Measurements from ENCODE around the gene NMNAT1. TPM values are rescaled to one million over a fixed set of nuclear protein-coding genes. Genes with fewer than 3 reads are reported as not detected.

The NMNAT1 gene
- total RNA-seq, 1 donor from 2014 or later: 7.6 TPM

DNA sequence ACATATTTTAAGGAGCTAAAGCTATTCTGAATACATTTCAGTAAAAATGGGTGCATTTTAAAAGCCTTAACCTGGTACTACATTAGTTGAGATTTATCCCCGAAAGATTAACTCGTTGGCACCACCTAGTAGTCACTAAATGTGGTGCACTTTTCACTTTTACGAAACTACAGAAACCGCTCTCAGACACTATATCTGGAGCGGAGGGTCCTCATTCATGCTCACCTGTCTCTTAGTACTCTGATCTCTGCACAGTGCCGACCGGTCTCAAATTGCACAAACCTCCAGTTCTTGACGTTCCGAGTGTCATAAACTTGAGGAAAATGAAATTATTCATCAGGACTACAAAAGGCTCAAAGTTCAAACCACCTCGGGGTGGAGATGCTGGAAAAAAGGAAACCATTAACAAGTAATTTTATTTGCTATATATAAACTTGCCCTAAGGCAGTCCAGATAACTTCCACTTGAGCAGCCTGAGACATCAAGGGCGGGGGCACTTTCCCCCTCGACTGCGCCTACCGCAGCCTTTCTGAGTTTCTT lies 806 bp upstream of the NMNAT1 start:
- peaks cover 0 to 10% of the 10 kb centered on the region in 2 donors for H3K36me3 ChIP-seq
- H3K4me1 ChIP-seq: peaks cover 27% of the 10 kb centered on the region
- peak overlapping the region; percentile 65 to 73 for H3K4me3 ChIP-seq
- intact Hi-C loops (cut with DNase I): loop anchor here (10.0 kb wide), 1 partner anchor 52 kb away; the partner anchor contains the start of gene RBP7
- peak overlapping the region; percentile 85 for H3K27ac ChIP-seq
- no peak for DNase-seq (ENCODE audit: extremely low spot score in 2 of 2)
- no peak for TF ChIP-seq POLR2AphosphoS5 (IDR thresholded peaks at IDR 0.05; ENCODE audit: insufficient read depth in 1 of 2, low read depth in 1 of 2)
- TF ChIP-seq CTCF (IDR thresholded peaks at IDR 0.05): peak in 1 of 3 experiments; percentile 36
- no peak for TF ChIP-seq POLR2A (IDR thresholded peaks at IDR 0.05)
- H3K27me3 ChIP-seq: no peaks in the 10 kb centered on the region
- no peaks in the 10 kb centered on the region for H3K9me3 ChIP-seq

DNA sequence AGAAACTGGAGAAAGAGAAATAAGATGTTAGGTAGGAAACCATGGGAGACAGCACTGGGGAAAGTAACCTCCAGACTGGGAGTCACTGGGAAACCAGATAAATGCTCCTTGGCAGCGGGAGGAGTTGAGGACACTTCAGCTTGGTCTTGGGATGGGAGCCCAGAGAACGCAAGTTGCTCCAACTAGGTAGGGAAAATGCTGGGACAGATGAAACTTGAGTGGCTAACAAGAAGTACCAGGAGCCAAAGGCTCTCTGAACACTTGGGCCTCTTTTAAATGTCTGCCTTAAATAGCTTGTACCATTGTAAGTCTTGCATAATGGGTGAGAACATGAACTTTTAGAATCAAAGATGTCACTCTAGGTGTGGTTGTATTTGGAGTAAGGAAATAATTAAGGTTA lies 3.0 kb downstream of the NMNAT1 start:
- Histone ChIP-seq H3K27ac (no peak overlapping the region), H3K9me3 (no peaks in the 10 kb centered on the region), H3K4me3 (no peak overlapping the region), H3K27me3 (no peaks in the 10 kb centered on the region), H3K36me3 (no peaks in the 10 kb centered on the region), H3K4me1 (peaks cover 35% of the 10 kb centered on the region)
- intact Hi-C loops (cut with DNase I): loop anchor here (5.0 to 10.0 kb wide), 2 partner anchors 48 to 86 kb away; partner anchors contain the start of genes RBP7 and UBE4B
- no peak for DNase-seq (ENCODE audit: extremely low spot score in 2 of 2)
- TF ChIP-seq POLR2A (IDR thresholded peaks at IDR 0.05) (no peak), POLR2AphosphoS5 (IDR thresholded peaks at IDR 0.05; ENCODE audit: insufficient read depth in 1 of 2, low read depth in 1 of 2) (no peak), CTCF (IDR thresholded peaks at IDR 0.05) (no peak)

DNA sequence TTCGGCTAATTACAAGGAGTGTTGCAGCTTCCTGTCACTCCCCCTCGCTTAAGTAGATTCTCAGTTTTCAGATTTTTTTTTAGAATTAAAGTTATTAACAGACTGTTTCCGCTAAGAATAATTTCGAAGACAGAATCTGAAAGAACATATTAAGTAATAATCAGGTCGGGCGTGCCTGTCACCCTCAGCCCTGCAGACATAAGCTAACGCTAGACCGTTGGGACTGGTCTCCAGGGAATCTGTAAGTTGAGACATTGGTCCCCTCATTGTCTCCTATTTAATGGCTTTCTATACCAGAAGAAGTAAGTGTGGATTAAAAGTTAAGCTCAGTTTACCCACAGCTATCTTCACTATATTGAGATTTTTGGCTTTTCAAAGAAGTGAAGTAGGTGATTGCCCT lies 14.5 kb downstream of the NMNAT1 start:
- no peak for TF ChIP-seq POLR2A (IDR thresholded peaks at IDR 0.05)
- no peak for TF ChIP-seq POLR2AphosphoS5 (IDR thresholded peaks at IDR 0.05; ENCODE audit: insufficient read depth in 1 of 2, low read depth in 1 of 2)
- TF ChIP-seq CTCF (IDR thresholded peaks at IDR 0.05): no peak
- H3K27ac ChIP-seq: no peak overlapping the region
- H3K4me3 ChIP-seq: no peak overlapping the region
- intact Hi-C loops (cut with DNase I): no loop called here
- no peaks in the 10 kb centered on the region for H3K9me3 ChIP-seq
- H3K27me3 ChIP-seq: no peaks in the 10 kb centered on the region
- H3K36me3 ChIP-seq: no peaks in the 10 kb centered on the region
- DNase-seq (ENCODE audit: extremely low spot score in 2 of 2): no peak
- H3K4me1 ChIP-seq: no peaks in the 10 kb centered on the region

GRCh38 chr1:9960011-9960410 lies 16.7 kb downstream of the NMNAT1 start:
- Histone ChIP-seq H3K4me3 (no peak overlapping the region), H3K27me3 (no peaks in the 10 kb centered on the region), H3K4me1 (no peaks in the 10 kb centered on the region), H3K27ac (no peak overlapping the region), H3K9me3 (no peaks in the 10 kb centered on the region), H3K36me3 (no peaks in the 10 kb centered on the region)
- no peak for TF ChIP-seq POLR2AphosphoS5 (IDR thresholded peaks at IDR 0.05; ENCODE audit: insufficient read depth in 1 of 2, low read depth in 1 of 2)
- no peak for TF ChIP-seq POLR2A (IDR thresholded peaks at IDR 0.05)
- no peak for DNase-seq (ENCODE audit: extremely low spot score in 2 of 2)
- intact Hi-C loops (cut with DNase I): no loop called here

DNA sequence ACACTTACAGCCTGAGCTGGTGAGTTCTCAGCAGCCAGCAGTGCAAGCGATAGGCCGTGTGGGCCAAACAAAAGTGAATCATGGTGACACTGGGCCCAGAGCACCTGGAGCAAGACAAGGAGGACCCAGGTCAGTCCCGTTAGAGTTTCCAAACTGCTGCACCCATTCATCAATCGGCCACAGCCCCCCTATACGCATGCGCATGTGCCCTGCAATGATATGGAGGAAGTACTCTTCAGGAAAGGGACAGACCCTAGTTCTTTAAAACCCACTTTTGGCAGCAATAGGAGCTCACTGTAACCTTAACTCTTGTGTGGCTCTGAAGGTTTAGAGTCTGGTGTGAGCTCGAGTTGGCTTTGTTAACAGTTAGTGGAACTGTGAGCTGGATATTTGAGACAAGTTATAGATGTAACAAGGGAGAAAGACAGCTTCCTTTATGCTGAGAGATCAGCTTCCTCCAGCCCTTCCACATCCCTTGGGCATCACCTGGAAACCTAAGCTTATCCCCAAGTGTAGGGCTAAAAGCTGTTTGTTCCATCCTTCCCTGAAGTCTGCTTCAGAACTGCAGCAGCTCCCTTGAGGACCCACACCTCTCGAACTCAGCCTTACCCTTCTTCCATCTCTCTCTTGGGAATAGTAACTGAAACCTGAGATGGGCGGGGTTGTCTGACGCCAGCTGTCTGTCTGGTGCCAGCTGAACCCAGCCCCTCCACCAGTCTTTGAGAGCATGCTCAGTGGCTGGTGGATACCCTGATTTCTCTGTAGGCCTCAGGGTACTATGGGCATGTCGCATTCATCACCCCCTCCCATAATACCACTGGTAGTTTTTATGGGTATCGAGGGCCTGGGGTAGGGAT lies 17.7 kb downstream of the NMNAT1 start:
- Histone ChIP-seq H3K9me3 (no peaks in the 10 kb centered on the region), H3K27ac (no peak overlapping the region), H3K27me3 (no peaks in the 10 kb centered on the region), H3K36me3 (no peaks in the 10 kb centered on the region), H3K4me1 (no peaks in the 10 kb centered on the region), H3K4me3 (no peak overlapping the region)
- no peak for DNase-seq (ENCODE audit: extremely low spot score in 2 of 2)
- TF ChIP-seq CTCF (IDR thresholded peaks at IDR 0.05): no peak
- no peak for TF ChIP-seq POLR2AphosphoS5 (IDR thresholded peaks at IDR 0.05; ENCODE audit: insufficient read depth in 1 of 2, low read depth in 1 of 2)
- TF ChIP-seq POLR2A (IDR thresholded peaks at IDR 0.05): no peak
- intact Hi-C loops (cut with DNase I): no loop called here

Data from vagina (tissue), 2 donors.